ENCODE data around the gene BHLHE23.

GRCh38 chr20:62993856-62994494 lies 12.8 kb downstream of the BHLHE23 start:
- TF ChIP-seq CTCF (conservative IDR thresholded peaks at IDR 0.05; ENCODE audit: low read length) (no peak), EZH2phosphoT487 (IDR thresholded peaks at IDR 0.05; ENCODE audit: borderline replicate concordance, low read depth, low read length) (no peak)

Data from OCI-LY7 (cell line).